Stimulated activated naive CD8-positive, alpha-beta T cell treated with anti-CD3 and anti-CD28 coated beads, Interleukin-15, amount 100 ng/mL, for 72 hours (primary cell): ENCODE results near the gene EIF2B1.
"Not testable (repeated sequence)": the region's sequence is repeated elsewhere in the genome, so short reads cannot be mapped to it uniquely, and the experiment has no call there.

ENCODE experiments used
- ATAC-seq: fragments of 150-1000 bp; cut with Tn5 transposase; 2 replicates; pipeline ENCODE4 v1.10.0; 2021; ENCODE audit warnings: mild to moderate bottlenecking, moderate library complexity
- DNase-seq, 2 donors: peaks; one replicate each; pipeline ENCODE4 v3.0.0; 2021 to 2022
- H3K27ac Mint-ChIP-seq, 2 donors: one replicate each; pipeline ENCODE4 v1.8.0; 2022; ENCODE audit warnings: mild to moderate bottlenecking in 2 of 2, mixed read lengths in 2 of 2, moderate library complexity in 2 of 2
- H3K27me3 Mint-ChIP-seq: one replicate; pipeline ENCODE4 v1.8.0; 2022; ENCODE audit warnings: mixed read lengths
- H3K4me1 Mint-ChIP-seq: one replicate; pipeline ENCODE4 v1.8.0; 2022; ENCODE audit warnings: mild to moderate bottlenecking, mixed read lengths
- H3K4me3 Mint-ChIP-seq, 2 donors: one replicate each; pipeline ENCODE4 v1.8.0; 2022; ENCODE audit warnings: mild to moderate bottlenecking in 2 of 2, mixed read lengths in 2 of 2, moderate library complexity in 1 of 2
- H3K9me3 Mint-ChIP-seq, 2 donors: one replicate each; pipeline ENCODE4 v1.8.0; 2022; ENCODE audit warnings: mixed read lengths in 2 of 2

EIF2B1 gene

GRCh38 chr12:123599721-123600120 is 33.8 kb downstream of the EIF2B1 start:
- no peak for ATAC-seq
- Mint-ChIP-seq H3K4me3 (peak overlapping the region in 1 of 2 donors; percentile 47), H3K27me3 (no peaks in the 10 kb centered on the region), H3K4me1 (peaks cover 31% of the 10 kb centered on the region), H3K27ac (no peak overlapping the region), H3K9me3 (no peaks in the 10 kb centered on the region)
- DNase-seq = no peak

GRCh38 chr12:123599310-123599709 is 34.2 kb downstream of the EIF2B1 start:
- Mint-ChIP-seq H3K4me1 (peaks cover 31% of the 10 kb centered on the region), H3K4me3 (no peak overlapping the region), H3K9me3 (no peaks in the 10 kb centered on the region), H3K27me3 (no peaks in the 10 kb centered on the region), H3K27ac (no peak overlapping the region)
- DNase-seq = no peak
- no peak for ATAC-seq

DNA sequence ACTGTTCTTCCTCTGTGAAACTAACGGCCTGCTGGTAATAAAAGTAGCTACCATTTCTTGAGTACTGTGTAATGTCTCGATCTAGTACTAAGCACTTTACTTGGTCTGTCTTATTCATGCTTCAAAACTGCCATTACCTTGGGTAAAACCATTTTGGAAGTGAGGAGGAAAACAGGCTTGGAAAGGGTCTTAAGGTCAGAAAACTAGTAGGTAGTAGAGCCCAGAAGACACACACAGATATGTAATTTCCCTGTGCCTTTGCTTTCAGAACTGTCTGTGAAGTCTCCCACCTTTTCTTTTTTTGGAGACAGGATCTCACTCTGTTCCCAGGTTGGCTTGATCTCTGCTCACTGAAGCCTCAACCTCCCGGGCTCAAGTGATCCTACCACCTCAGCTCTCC is 35.0 kb downstream of the EIF2B1 start:
- Mint-ChIP-seq H3K27me3 (no peaks in the 10 kb centered on the region), H3K4me3 (no peak overlapping the region), H3K4me1 (peaks cover 30% of the 10 kb centered on the region), H3K27ac (no peak overlapping the region), H3K9me3 (no peaks in the 10 kb centered on the region)
- no peak for ATAC-seq
- DNase-seq = no peak

GRCh38 chr12:123597100-123597499 is 36.4 kb downstream of the EIF2B1 start:
- DNase-seq = no peak
- H3K27me3 Mint-ChIP-seq = no peaks in the 10 kb centered on the region
- ATAC-seq = no peak
- H3K9me3 Mint-ChIP-seq = no peaks in the 10 kb centered on the region
- no peak overlapping the region for H3K4me3 Mint-ChIP-seq
- peaks cover 26% of the 10 kb centered on the region for H3K4me1 Mint-ChIP-seq
- H3K27ac Mint-ChIP-seq = no peak overlapping the region

DNA sequence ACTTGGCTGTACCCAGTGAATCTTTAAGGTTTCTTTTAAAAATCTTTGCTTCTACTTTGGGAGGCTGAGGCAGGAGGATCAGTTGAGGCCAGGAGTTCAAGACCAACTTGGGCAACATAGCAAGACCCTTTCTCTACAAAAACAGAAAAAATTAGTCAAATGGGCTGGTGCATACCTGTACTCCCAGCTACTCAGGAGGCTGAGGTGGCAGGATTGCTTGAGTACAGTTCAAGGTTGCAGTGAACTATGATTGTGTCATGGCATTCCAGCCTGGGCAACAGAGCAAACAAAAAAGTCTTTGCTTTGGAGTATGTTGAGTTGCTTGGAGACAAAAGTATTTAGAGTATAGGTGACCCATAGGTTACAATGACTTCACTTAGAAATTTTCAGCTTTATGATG is 37.8 kb downstream of the EIF2B1 start:
- ATAC-seq = no peak
- no peaks in the 10 kb centered on the region for H3K27me3 Mint-ChIP-seq
- DNase-seq = no peak
- no peak overlapping the region for H3K27ac Mint-ChIP-seq
- no peaks in the 10 kb centered on the region for H3K9me3 Mint-ChIP-seq
- peaks cover 35% of the 10 kb centered on the region for H3K4me1 Mint-ChIP-seq
- no peak overlapping the region for H3K4me3 Mint-ChIP-seq

DNA sequence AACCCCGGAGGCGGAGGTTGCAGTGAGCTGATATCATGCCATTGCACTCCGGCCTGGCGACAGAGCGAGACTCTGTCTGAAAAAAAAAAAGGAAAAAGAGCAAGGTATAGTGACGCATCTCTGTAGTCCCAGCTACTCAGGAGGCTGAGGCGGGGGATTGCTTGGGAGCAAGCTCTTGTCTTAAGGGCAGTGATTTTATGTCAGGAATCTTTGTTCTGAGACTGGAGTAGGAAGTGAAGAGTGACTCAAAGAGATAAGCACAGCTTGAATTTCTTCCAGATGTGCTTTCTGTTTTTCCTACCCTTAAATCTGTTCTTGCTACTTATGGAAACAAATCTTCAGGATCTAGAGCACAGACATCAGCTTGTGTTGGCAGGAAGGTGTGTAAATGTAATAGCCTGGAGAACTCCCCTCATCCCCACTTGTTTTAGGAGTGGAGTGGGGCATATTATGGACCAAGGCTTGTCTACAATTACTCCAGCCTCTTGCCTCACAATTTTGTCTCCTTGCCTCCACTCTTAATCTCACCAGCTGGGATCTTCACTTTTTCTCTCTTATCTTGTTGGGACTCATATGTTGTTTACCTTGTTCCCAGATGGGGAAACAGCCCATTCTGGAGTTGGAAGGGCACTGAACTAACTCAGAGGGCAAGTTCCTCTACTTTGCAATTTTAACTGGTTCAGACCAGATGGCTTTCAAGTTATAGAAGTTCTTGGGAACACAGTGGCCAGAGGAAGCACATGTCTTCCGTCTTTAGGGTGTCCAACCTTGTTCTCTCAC is 41.6 kb downstream of the EIF2B1 start:
- Mint-ChIP-seq H3K9me3 (no peaks in the 10 kb centered on the region), H3K4me1 (peaks cover 52% of the 10 kb centered on the region)
- no peak for ATAC-seq

GRCh38 chr12:123580772-123581171 is 52.7 kb downstream of the EIF2B1 start:
- Mint-ChIP-seq H3K27me3 (no peaks in the 10 kb centered on the region), H3K4me3 (no peak overlapping the region), H3K27ac (peak overlapping the region in 1 of 2 donors; percentile 48), H3K9me3 (no peaks in the 10 kb centered on the region), H3K4me1 (peaks cover 22% of the 10 kb centered on the region)
- DNase-seq (no peak), ATAC-seq (no peak)

More for the DNA sequence above, 41.6 kb downstream of the EIF2B1 start:
- peak overlapping the region in 1 of 2 donors; percentile 91 for H3K27ac Mint-ChIP-seq
- no peak for DNase-seq
- H3K27me3 Mint-ChIP-seq = no peaks in the 10 kb centered on the region
- H3K4me3 Mint-ChIP-seq = no peak overlapping the region

DNA sequence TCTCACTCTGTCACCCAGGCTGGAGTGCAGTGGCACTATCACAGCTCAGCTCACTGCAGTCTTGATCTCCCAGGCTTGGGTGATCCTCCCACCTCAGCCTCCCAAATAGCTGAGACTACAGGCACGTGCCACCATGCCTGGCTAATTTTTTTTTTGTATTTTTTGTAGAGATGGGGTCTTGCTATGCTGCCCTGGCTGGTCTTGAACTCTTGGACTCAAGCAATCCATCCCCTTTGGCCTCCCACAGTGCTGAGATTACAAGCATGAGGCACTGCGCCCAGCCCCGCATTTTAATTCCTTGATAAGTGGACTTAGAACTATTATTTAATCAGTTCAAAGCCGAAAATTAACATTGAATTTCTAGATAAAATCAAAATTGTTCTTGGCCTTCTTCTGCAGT is 54.7 kb downstream of the EIF2B1 start:
- not testable (repeated sequence) for H3K27ac Mint-ChIP-seq, H3K9me3 Mint-ChIP-seq, DNase-seq, H3K27me3 Mint-ChIP-seq, ATAC-seq, H3K4me3 Mint-ChIP-seq
- peaks cover 13% of the 10 kb centered on the region for H3K4me1 Mint-ChIP-seq

- Mint-ChIP-seq H3K27me3 (no peaks in the 10 kb centered on the region), H3K27ac (no peak overlapping the region), H3K9me3 (no peaks in the 10 kb centered on the region), H3K4me1 (peaks cover 13% of the 10 kb centered on the region), H3K4me3 (no peak overlapping the region)
- DNase-seq = no peak
- no peak for ATAC-seq
Measured at GRCh38 chr12:123578243-123578642, 55.2 kb downstream of the EIF2B1 start.

DNA sequence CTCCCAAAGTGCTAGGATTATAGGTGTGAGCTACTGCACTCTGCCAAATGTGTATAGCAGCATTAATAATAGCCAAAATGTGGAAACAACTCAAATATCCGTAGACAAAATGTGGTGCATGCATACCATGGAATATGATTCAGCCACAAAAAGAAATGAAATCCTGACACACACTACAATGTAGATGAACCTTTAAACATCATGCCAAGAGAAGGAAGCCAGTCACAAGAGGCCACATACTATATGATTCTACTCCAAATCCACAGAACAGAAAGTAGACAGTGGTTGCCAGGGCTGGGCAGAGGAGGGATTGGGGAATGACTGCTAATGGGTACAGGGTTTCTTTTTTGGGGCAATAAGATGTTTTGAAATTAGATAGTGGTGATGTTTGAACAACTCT is 56.9 kb downstream of the EIF2B1 start:
- Mint-ChIP-seq H3K4me1 (peaks cover under 1% of the 10 kb centered on the region), H3K9me3 (no peaks in the 10 kb centered on the region), H3K27me3 (no peaks in the 10 kb centered on the region), H3K27ac (no peak overlapping the region), H3K4me3 (no peak overlapping the region)
- DNase-seq (no peak), ATAC-seq (no peak)

DNA sequence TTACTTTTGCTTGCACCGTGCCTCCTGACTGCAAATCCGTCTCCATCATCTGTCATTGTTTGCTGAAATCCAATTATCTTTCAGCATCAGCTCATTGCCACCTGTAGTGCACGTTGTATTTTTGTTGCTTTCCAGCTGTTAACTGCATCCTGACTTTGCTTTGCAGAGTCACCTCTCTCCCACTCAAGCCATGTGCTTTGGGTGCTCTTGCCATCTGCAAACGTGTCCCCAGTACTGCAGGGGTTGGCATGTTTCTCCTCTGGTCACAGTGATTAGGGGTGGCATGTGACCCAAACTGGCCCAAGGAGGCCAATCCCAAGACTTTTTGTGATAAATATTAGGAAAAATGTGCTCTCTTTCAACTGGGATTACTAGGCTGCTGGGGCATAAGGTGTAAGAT is 59.6 kb downstream of the EIF2B1 start:
- peaks cover 6% of the 10 kb centered on the region for H3K4me1 Mint-ChIP-seq
- H3K27me3 Mint-ChIP-seq = no peaks in the 10 kb centered on the region
- no peak overlapping the region for H3K4me3 Mint-ChIP-seq
- H3K27ac Mint-ChIP-seq = no peak overlapping the region
- DNase-seq (no peak), ATAC-seq (no peak)
- no peaks in the 10 kb centered on the region for H3K9me3 Mint-ChIP-seq

- no peaks in the 10 kb centered on the region for H3K9me3 Mint-ChIP-seq
- no peak for ATAC-seq
Measured at GRCh38 chr12:123572391-123572790, 61.1 kb downstream of the EIF2B1 start.

DNA sequence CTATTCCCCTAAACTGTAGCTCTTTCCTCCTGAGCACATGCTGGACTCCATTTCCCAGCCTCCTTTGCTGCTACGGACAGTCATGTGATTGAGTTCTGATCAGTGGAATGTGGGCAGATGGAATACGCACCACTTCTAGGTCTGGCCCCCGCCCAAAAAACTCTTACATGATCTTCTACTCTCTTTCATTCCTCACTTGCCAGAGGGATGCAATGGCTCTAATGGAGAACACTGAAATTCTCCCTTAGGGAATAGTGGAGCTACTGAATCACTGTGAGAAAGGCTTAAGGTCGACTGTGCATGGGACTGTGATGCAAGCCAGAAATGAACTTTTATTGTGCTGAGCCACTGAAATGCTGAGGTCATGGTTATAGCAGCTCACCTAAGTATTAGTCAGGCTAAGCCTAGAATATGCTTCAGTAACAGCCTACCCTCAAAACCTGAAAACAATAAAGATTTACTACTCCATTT is 62.1 kb downstream of the EIF2B1 start:
- ATAC-seq (no peak), DNase-seq (no peak)
- H3K27ac Mint-ChIP-seq = no peak overlapping the region
- no peaks in the 10 kb centered on the region for H3K9me3 Mint-ChIP-seq
- H3K4me3 Mint-ChIP-seq = no peak overlapping the region
- peaks cover 6% of the 10 kb centered on the region for H3K4me1 Mint-ChIP-seq
- no peaks in the 10 kb centered on the region for H3K27me3 Mint-ChIP-seq

More at GRCh38 chr12:123572391-123572790, 61.1 kb downstream of the EIF2B1 start:
- Mint-ChIP-seq H3K4me1 (peaks cover 6% of the 10 kb centered on the region), H3K4me3 (no peak overlapping the region), H3K27ac (no peak overlapping the region), H3K27me3 (no peaks in the 10 kb centered on the region)
- no peak for DNase-seq
